Stimulated activated naive B cell treated with anti-CD40 and anti-IgM and Interleukin-4, amounts not matched to agents 10 μg/mL and 1 μg/mL and 100 μg/mL, for 72 hours (primary cell): ENCODE measurements around the gene STARD5.
A peak's percentile ranks its signal among the peaks of the same experiment; 100 is the strongest.
"Not testable (repeated sequence)": the region's sequence is repeated elsewhere in the genome, so short reads cannot be mapped to it uniquely, and the experiment has no call there.

Source experiments
- ATAC-seq, 2 donors: fragments of 150-1000 bp; cut with Tn5 transposase; replicated peaks; 2 replicates each; pipeline ENCODE4 v1.10.0; 2021; ENCODE audit warnings: moderate library complexity in 1 of 2
- DNase-seq: peaks from one replicate; pipeline ENCODE4 v3.0.0; 2021
- H3K27ac Mint-ChIP-seq: one replicate; pipeline ENCODE4 v1.8.0; 2022; ENCODE audit warnings: mild to moderate bottlenecking, mixed read lengths
- H3K27me3 Mint-ChIP-seq, 2 donors: one replicate each; pipeline ENCODE4 v1.8.0; 2022; ENCODE audit warnings: mixed read lengths in 2 of 2
- H3K36me3 Mint-ChIP-seq, 2 donors: one replicate each; pipeline ENCODE4 v1.8.0; 2022; ENCODE audit warnings: mixed read lengths in 2 of 2, mild to moderate bottlenecking in 1 of 2
- H3K4me1 Mint-ChIP-seq, 2 donors: one replicate each; pipeline ENCODE4 v1.8.0; 2022; ENCODE audit warnings: mixed read lengths in 2 of 2, mild to moderate bottlenecking in 1 of 2
- H3K4me3 Mint-ChIP-seq, 2 donors: one replicate each; pipeline ENCODE4 v1.8.0; 2022; ENCODE audit warnings: mild to moderate bottlenecking in 2 of 2, mixed read lengths in 2 of 2, moderate library complexity in 1 of 2
- H3K9me3 Mint-ChIP-seq, 2 donors: one replicate each; pipeline ENCODE4 v1.8.0; 2022; ENCODE audit warnings: mixed read lengths in 2 of 2, mild to moderate bottlenecking in 1 of 2

The STARD5 gene

GRCh38 chr15:81331141-81331540, 7.2 kb upstream of the STARD5 start:
- H3K4me3 Mint-ChIP-seq: peak overlapping the region in 1 of 2 donors; percentile 45
- not testable (repeated sequence) for DNase-seq, H3K36me3 Mint-ChIP-seq, H3K27me3 Mint-ChIP-seq, H3K9me3 Mint-ChIP-seq, ATAC-seq
- peak overlapping the region; percentile 39 for H3K27ac Mint-ChIP-seq
- peaks cover 6 to 27% of the 10 kb centered on the region in 2 donors for H3K4me1 Mint-ChIP-seq

- H3K27ac Mint-ChIP-seq: peak overlapping the region; percentile 39
- H3K27me3 Mint-ChIP-seq: no peaks in the 10 kb centered on the region
- H3K36me3 Mint-ChIP-seq: no peaks in the 10 kb centered on the region
- ATAC-seq: no peak
- peak overlapping the region in 1 of 2 donors; percentile 45 for H3K4me3 Mint-ChIP-seq
- no peak for DNase-seq
- H3K9me3 Mint-ChIP-seq: no peaks in the 10 kb centered on the region
- H3K4me1 Mint-ChIP-seq: peaks cover 6 to 27% of the 10 kb centered on the region in 2 donors
Observed at GRCh38 chr15:81330366-81331090, 6.6 kb upstream of the STARD5 start.

DNA sequence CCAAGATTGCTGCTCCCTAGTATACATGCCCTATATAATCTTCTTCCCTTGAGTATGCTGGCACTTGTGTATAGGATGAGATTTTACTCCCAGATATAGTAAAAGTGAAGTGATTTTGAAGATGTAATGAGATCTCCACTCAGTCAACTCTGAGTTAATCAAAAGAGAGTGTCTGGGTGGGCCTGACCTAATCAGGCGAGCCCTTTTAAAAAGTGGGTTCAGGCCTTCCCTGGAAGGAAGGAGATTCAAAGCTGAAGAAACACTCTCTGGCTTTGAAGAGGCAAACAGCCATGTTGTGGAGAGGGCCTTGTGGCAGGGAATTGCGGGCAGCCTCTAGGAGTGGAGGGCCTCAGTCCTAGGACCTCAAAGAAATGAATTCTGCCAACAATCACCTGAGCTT, 5.5 kb upstream of the STARD5 start:
- no peaks in the 10 kb centered on the region for H3K27me3 Mint-ChIP-seq
- H3K27ac Mint-ChIP-seq: no peak overlapping the region
- H3K36me3 Mint-ChIP-seq: no peaks in the 10 kb centered on the region
- peaks cover 14 to 35% of the 10 kb centered on the region in 2 donors for H3K4me1 Mint-ChIP-seq
- ATAC-seq (no peak), DNase-seq (no peak)
- no peaks in the 10 kb centered on the region for H3K9me3 Mint-ChIP-seq
- no peak overlapping the region for H3K4me3 Mint-ChIP-seq

GRCh38 chr15:81327516-81327915, 3.6 kb upstream of the STARD5 start:
- Mint-ChIP-seq H3K4me1 (peaks cover 24 to 41% of the 10 kb centered on the region in 2 donors), H3K9me3 (no peaks in the 10 kb centered on the region), H3K4me3 (no peak overlapping the region), H3K36me3 (no peaks in the 10 kb centered on the region), H3K27me3 (no peaks in the 10 kb centered on the region), H3K27ac (no peak overlapping the region)
- ATAC-seq (no peak), DNase-seq (no peak)

- ATAC-seq (no peak), DNase-seq (no peak)
- no peaks in the 10 kb centered on the region for H3K27me3 Mint-ChIP-seq
- H3K4me3 Mint-ChIP-seq: no peak overlapping the region
- H3K27ac Mint-ChIP-seq: no peak overlapping the region
- H3K36me3 Mint-ChIP-seq: peaks cover 0 to 3% of the 10 kb centered on the region in 2 donors
- H3K4me1 Mint-ChIP-seq: peaks cover 26 to 42% of the 10 kb centered on the region in 2 donors
- H3K9me3 Mint-ChIP-seq: no peaks in the 10 kb centered on the region
Observed at GRCh38 chr15:81326466-81327212, 2.7 kb upstream of the STARD5 start.

GRCh38 chr15:81323559-81323943, 390 bp downstream of the STARD5 start:
- H3K27ac Mint-ChIP-seq: peak overlapping the region; percentile 93
- H3K4me3 Mint-ChIP-seq: peak overlapping the region; percentile 96 to 98
- no peaks in the 10 kb centered on the region for H3K9me3 Mint-ChIP-seq
- ATAC-seq: peak; percentile 22 to 26
- no peaks in the 10 kb centered on the region for H3K27me3 Mint-ChIP-seq
- peaks cover 0 to 20% of the 10 kb centered on the region in 2 donors for H3K36me3 Mint-ChIP-seq
- H3K4me1 Mint-ChIP-seq: peaks cover 31 to 47% of the 10 kb centered on the region in 2 donors
- DNase-seq: no peak

DNA sequence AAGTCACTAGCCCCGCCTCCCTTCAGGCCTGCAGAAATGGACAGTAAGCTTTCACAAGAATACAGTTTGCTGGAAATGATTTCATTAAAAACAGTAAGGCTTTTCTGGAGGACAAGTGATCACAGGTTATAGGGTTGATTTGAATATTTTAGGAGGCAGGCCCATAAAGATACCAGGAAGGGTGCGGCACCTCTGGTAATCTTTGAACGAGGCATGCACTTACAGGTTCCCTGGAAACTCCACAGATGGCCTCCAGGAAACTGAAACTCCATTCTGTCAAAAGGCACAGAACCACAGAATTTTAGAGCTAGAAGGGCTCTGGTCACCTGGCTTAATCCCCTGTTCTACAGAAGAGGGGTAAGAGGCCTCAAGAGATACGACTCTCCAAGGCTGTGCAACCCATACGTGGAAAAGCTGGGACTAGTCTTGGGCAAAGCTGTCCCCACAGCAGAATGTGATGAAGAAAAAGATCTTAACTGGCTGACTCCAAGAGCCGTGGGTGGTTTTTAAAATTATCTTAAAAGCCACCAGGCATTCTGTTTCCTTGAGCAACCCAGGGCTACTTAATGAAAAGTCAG, 1.2 kb downstream of the STARD5 start:
- no peaks in the 10 kb centered on the region for H3K9me3 Mint-ChIP-seq
- no peaks in the 10 kb centered on the region for H3K27me3 Mint-ChIP-seq
- peaks cover 39 to 55% of the 10 kb centered on the region in 2 donors for H3K4me1 Mint-ChIP-seq
- no peak for ATAC-seq
- peaks cover 0 to 27% of the 10 kb centered on the region in 2 donors for H3K36me3 Mint-ChIP-seq
- no peak for DNase-seq
- H3K27ac Mint-ChIP-seq: peak overlapping the region; percentile 31
- peak overlapping the region; percentile 39 to 59 for H3K4me3 Mint-ChIP-seq

DNA sequence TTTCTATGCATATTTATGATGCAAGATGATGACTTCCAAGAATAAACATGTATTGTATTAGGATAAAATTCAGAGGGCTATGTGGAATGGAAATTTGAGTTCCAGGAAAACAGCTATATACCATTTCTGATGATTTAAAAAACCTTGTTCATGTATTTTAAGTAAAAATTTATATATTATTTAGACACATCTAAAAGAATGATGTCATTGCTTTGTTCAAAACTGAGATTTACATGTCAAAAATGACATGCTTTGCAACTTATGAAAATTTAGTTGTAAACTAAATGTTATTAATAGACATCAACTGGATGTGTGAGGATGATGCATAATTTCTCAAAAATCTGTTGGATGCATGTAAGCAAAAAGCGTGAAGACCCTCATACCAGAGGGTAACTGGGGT, 2.3 kb downstream of the STARD5 start:
- Mint-ChIP-seq H3K27ac (no peak overlapping the region), H3K27me3 (no peaks in the 10 kb centered on the region), H3K36me3 (peaks cover 3 to 36% of the 10 kb centered on the region in 2 donors), H3K4me1 (peaks cover 48 to 66% of the 10 kb centered on the region in 2 donors), H3K4me3 (no peak overlapping the region), H3K9me3 (no peaks in the 10 kb centered on the region)
- ATAC-seq: no peak
- DNase-seq: no peak

DNA sequence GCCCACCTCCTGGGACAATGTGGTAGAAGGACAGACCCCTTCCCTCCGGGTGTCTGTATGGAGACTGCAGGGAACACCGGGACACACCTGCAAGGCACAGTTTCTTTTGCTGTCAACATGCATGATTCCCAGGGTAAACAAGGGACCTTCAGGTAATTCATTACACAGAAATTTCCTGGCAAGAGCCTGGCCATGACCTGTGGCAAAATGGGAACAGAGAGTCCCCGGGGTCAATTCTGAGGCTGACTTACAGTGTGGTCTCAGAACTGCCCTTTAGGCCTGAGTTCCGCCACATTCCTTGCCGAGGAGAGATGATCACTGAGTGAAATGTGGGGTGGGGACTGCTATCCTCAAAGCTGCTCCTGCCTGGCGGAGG, 6.3 kb downstream of the STARD5 start:
- H3K4me1 Mint-ChIP-seq: peaks cover 58 to 80% of the 10 kb centered on the region in 2 donors
- peak overlapping the region in 1 of 2 donors; percentile 21 for H3K4me3 Mint-ChIP-seq
- H3K9me3 Mint-ChIP-seq: no peaks in the 10 kb centered on the region
- no peaks in the 10 kb centered on the region for H3K27me3 Mint-ChIP-seq
- peak overlapping the region; percentile 65 for H3K27ac Mint-ChIP-seq
- DNase-seq (no peak), ATAC-seq (no peak)
- H3K36me3 Mint-ChIP-seq: peaks cover 21 to 66% of the 10 kb centered on the region in 2 donors

GRCh38 chr15:81316267-81316666, 7.7 kb downstream of the STARD5 start:
- H3K36me3 Mint-ChIP-seq: peaks cover 29 to 75% of the 10 kb centered on the region in 2 donors
- H3K27me3 Mint-ChIP-seq: no peaks in the 10 kb centered on the region
- DNase-seq (no peak), ATAC-seq (no peak)
- peaks cover 66 to 85% of the 10 kb centered on the region in 2 donors for H3K4me1 Mint-ChIP-seq
- H3K27ac Mint-ChIP-seq: peak overlapping the region; percentile 89
- H3K4me3 Mint-ChIP-seq: no peak overlapping the region
- no peaks in the 10 kb centered on the region for H3K9me3 Mint-ChIP-seq

DNA sequence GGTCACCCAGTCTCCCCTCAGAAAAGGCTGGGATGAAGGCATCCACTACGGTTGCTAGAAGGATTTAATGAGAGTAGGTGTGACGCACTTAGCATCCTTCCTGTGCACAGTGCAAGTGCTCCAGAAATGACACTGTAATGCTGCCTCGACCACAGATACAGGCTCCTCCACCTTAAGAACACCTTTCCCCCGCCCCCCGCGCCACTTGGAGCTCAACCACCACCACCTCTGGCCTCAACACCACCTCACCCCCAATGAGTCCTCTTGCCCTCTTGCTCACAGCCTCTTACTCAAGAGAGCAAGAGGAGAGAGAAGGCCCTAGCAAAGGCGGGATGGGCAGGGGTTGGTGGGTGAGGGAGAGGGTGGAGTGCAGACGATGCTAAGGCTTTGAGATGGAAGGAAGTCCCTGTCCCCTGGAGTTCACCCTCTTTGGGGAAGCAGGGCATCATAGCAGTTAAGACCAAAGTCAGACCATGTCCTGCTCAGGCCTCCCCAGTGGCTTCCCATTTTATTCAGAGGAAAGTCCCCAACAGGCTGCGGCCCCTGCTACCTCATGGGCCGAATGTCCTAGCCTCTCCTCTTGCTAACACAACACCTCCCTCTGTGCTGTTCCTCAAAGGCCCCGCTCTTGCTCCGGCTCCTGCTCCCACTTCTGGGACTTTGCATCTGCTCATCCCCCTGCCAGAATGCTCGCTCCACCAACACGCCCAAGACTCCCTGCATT, 8.3 kb downstream of the STARD5 start:
- no peaks in the 10 kb centered on the region for H3K9me3 Mint-ChIP-seq
- peaks cover 70 to 92% of the 10 kb centered on the region in 2 donors for H3K4me1 Mint-ChIP-seq
- H3K27me3 Mint-ChIP-seq: no peaks in the 10 kb centered on the region
- peak overlapping the region; percentile 89 for H3K27ac Mint-ChIP-seq
- no peak overlapping the region for H3K4me3 Mint-ChIP-seq
- DNase-seq (no peak), ATAC-seq (peak in 1 of 2 donors; percentile 13)
- peaks cover 29 to 82% of the 10 kb centered on the region in 2 donors for H3K36me3 Mint-ChIP-seq

- peaks cover 36 to 85% of the 10 kb centered on the region in 2 donors for H3K36me3 Mint-ChIP-seq
Observed at GRCh38 chr15:81314378-81314777, 9.6 kb downstream of the STARD5 start.

GRCh38 chr15:81313686-81314085, 10.3 kb downstream of the STARD5 start:
- H3K36me3 Mint-ChIP-seq: peaks cover 42 to 85% of the 10 kb centered on the region in 2 donors
- H3K27ac Mint-ChIP-seq: peak overlapping the region; percentile 97

More at GRCh38 chr15:81314378-81314777, 9.6 kb downstream of the STARD5 start:
- Mint-ChIP-seq H3K9me3 (peaks cover 0 to under 1% of the 10 kb centered on the region in 2 donors), H3K27ac (peak overlapping the region; percentile 90), H3K4me3 (peak overlapping the region in 1 of 2 donors; percentile 50), H3K27me3 (no peaks in the 10 kb centered on the region), H3K4me1 (peaks cover 71 to 93% of the 10 kb centered on the region in 2 donors)
- DNase-seq (no peak), ATAC-seq (no peak)

More at GRCh38 chr15:81313686-81314085, 10.3 kb downstream of the STARD5 start:
- no peak overlapping the region for H3K4me3 Mint-ChIP-seq
- peaks cover 66 to 90% of the 10 kb centered on the region in 2 donors for H3K4me1 Mint-ChIP-seq
- H3K27me3 Mint-ChIP-seq: no peaks in the 10 kb centered on the region
- peaks cover 0 to 3% of the 10 kb centered on the region in 2 donors for H3K9me3 Mint-ChIP-seq
- ATAC-seq: no peak
- no peak for DNase-seq
